ENCODE measurements around the gene SETBP1.

DNA sequence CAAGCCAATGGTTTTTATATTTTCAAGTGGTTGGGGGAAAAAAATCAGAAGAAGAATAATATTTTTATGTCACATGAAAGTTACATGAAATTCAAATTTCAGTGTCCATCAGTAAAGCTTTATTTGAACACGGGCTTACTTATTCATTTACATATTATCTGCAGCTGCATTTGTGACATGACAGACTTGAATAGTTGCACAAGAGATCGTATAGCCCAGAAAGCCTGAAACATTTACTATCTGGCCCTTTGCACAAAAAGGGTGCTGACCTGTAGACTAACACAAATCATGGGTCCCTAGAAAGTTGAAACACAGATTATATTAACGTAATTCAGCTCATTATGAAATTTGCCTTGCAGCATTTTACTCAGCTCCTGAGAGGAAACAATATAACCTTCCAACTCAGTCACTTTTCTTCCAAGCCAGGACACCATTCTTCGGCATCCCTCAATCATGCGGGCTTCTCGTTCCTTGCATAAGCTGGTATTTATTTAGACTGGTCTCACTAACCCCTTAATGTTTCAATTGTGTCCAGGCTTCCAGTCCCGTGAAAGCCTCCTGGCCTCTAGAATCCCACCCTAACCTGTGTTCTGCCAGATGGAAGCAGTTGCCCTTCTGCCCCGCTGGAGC lies 402.7 kb downstream of the SETBP1 start:
- TF ChIP-seq, protein P1, sequence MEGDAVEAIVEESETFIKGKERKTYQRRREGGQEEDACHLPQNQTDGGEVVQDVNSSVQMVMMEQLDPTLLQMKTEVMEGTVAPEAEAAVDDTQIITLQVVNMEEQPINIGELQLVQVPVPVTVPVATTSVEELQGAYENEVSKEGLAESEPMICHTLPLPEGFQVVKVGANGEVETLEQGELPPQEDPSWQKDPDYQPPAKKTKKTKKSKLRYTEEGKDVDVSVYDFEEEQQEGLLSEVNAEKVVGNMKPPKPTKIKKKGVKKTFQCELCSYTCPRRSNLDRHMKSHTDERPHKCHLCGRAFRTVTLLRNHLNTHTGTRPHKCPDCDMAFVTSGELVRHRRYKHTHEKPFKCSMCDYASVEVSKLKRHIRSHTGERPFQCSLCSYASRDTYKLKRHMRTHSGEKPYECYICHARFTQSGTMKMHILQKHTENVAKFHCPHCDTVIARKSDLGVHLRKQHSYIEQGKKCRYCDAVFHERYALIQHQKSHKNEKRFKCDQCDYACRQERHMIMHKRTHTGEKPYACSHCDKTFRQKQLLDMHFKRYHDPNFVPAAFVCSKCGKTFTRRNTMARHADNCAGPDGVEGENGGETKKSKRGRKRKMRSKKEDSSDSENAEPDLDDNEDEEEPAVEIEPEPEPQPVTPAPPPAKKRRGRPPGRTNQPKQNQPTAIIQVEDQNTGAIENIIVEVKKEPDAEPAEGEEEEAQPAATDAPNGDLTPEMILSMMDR (IDR thresholded peaks at IDR 0.05; ENCODE audit: low read depth, low read length, poor library complexity, severe bottlenecking) = no peak
- TF ChIP-seq EZH2phosphoT487 (IDR thresholded peaks at IDR 0.05; ENCODE audit: borderline replicate concordance, low read length) = no peak
